Smooth muscle cell (in vitro differentiated cells): ENCODE measurements around the gene CDKN2B-AS1. TPM values are rescaled to one million over a fixed set of nuclear protein-coding genes. Genes with fewer than 3 reads are reported as not detected.

ENCODE experiments used
- DNase-seq: peaks from one replicate; lab custom pipeline; 2025; ENCODE audit not compliant: unreplicated experiment; lab: John Stamatoyannopoulos, UW
- H2AFZ ChIP-seq: fragments of 200-600 bp; sonication (generic); 2 replicates; pipeline ENCODE4 v1.6.0; 2016; ENCODE audit warnings: antibody characterized with exemption, low read depth, mild to moderate bottlenecking
- H3F3A ChIP-seq: fragments of 200-600 bp; sonication (generic); 2 replicates; pipeline ENCODE4 v1.6.0; 2017; ENCODE audit warnings: antibody characterized with exemption, low read depth
- H3K27ac ChIP-seq: fragments of 200-600 bp; sonication (generic); 2 replicates; pipeline ENCODE4 v1.5.1; 2016; ENCODE audit warnings: low read depth, mild to moderate bottlenecking
- H3K27me3 ChIP-seq: fragments of 200-600 bp; sonication (generic); 2 replicates; pipeline ENCODE4 v1.6.1; 2016; ENCODE audit warnings: low read depth, mild to moderate bottlenecking
- H3K36me3 ChIP-seq: fragments of 200-600 bp; sonication (generic); 2 replicates; pipeline ENCODE4 v1.5.1; 2016; ENCODE audit warnings: low read depth
- H3K4me1 ChIP-seq: fragments of 200-600 bp; sonication (generic); 2 replicates; pipeline ENCODE4 v1.5.1; 2016; ENCODE audit warnings: low read depth
- H3K4me2 ChIP-seq: fragments of 200-600 bp; sonication (generic); 2 replicates; pipeline ENCODE4 v1.6.0; 2016; ENCODE audit warnings: mild to moderate bottlenecking
- H3K4me3 ChIP-seq: fragments of 200-600 bp; sonication (generic); 2 replicates; pipeline ENCODE4 v1.5.1; 2016; ENCODE audit warnings: mild to moderate bottlenecking
- H3K79me2 ChIP-seq: fragments of 200-600 bp; sonication (generic); 2 replicates; pipeline ENCODE4 v1.6.0; 2016; ENCODE audit warnings: low read depth, mild to moderate bottlenecking
- H3K9ac ChIP-seq: fragments of 200-600 bp; sonication (generic); 2 replicates; pipeline ENCODE4 v1.6.0; 2016; ENCODE audit warnings: low read depth
- H3K9me3 ChIP-seq: fragments of 200-600 bp; sonication (generic); replicated peaks from 2 replicates; pipeline ENCODE4 v1.5.1; 2016; ENCODE audit warnings: low read depth
- H4K20me1 ChIP-seq: fragments of 200-600 bp; sonication (generic); 2 replicates; pipeline ENCODE4 v1.6.0; 2016; ENCODE audit warnings: low read depth
- WGBS: methylation state at CpG from one replicate; pipeline ENCODE4 v1.1.7; 2016; ENCODE audit warnings: low lambda C conversion rate; 5-methylcytosine and 5-hydroxymethylcytosine counted together
- polyA plus RNA-seq: library from polyadenylated mRNA; unstranded; fragments of >200 nt; fragmentation: Nextera tagmentation; extraction: Ambion mirVana; gene quantifications from 2 replicates; pipeline ENCODE4 v1.2.1, GENCODE V29; 2016
- total RNA-seq: library from RNA; depleted of rRNA; stranded (reverse); fragments of >200 nt; gene quantifications from 2 replicates; pipeline ENCODE4 v1.2.3, GENCODE V29; 2014
- TF ChIP-seq, protein P1 (sequence below): fragments of 200-600 bp; sonication (generic); IDR thresholded peaks from 2 replicates; pipeline ENCODE4 v1.5.1; 2017; ENCODE audit warnings: borderline replicate concordance, mild to moderate bottlenecking, antibody characterized with exemption; ENCODE audit not compliant: insufficient read depth, poor library complexity, severe bottlenecking

The CDKN2B-AS1 gene
- total and polyA plus RNA-seq, 2 experiments from 2014 or later: 32.7 to 38.5 TPM

GRCh38 chr9:22157276-22157675 is 162.7 kb downstream of the CDKN2B-AS1 start:
- no peaks in the 10 kb centered on the region for H4K20me1 ChIP-seq
- TF ChIP-seq, protein P1, sequence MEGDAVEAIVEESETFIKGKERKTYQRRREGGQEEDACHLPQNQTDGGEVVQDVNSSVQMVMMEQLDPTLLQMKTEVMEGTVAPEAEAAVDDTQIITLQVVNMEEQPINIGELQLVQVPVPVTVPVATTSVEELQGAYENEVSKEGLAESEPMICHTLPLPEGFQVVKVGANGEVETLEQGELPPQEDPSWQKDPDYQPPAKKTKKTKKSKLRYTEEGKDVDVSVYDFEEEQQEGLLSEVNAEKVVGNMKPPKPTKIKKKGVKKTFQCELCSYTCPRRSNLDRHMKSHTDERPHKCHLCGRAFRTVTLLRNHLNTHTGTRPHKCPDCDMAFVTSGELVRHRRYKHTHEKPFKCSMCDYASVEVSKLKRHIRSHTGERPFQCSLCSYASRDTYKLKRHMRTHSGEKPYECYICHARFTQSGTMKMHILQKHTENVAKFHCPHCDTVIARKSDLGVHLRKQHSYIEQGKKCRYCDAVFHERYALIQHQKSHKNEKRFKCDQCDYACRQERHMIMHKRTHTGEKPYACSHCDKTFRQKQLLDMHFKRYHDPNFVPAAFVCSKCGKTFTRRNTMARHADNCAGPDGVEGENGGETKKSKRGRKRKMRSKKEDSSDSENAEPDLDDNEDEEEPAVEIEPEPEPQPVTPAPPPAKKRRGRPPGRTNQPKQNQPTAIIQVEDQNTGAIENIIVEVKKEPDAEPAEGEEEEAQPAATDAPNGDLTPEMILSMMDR: no peak
- H2AFZ ChIP-seq: no peak overlapping the region
- H3K9ac ChIP-seq: peak overlapping the region; percentile 63
- H3K4me2 ChIP-seq: peak overlapping the region; percentile 65
- no peaks in the 10 kb centered on the region for H3K27me3 ChIP-seq
- no peak overlapping the region for H3K4me3 ChIP-seq
- peaks cover 20% of the 10 kb centered on the region for H3K4me1 ChIP-seq
- no peaks in the 10 kb centered on the region for H3K36me3 ChIP-seq
- peaks cover 39% of the 10 kb centered on the region for H3F3A ChIP-seq
- H3K79me2 ChIP-seq: no peaks in the 10 kb centered on the region
- peak overlapping the region; percentile 95 for H3K27ac ChIP-seq
- no peak for DNase-seq
- no peaks in the 10 kb centered on the region for H3K9me3 ChIP-seq

GRCh38 chr9:22157828-22158227 is 163.2 kb downstream of the CDKN2B-AS1 start:
- Histone ChIP-seq H3K4me1 (peaks cover 20% of the 10 kb centered on the region), H3K27me3 (no peaks in the 10 kb centered on the region), H3K9me3 (no peaks in the 10 kb centered on the region), H4K20me1 (no peaks in the 10 kb centered on the region), H2AFZ (no peak overlapping the region), H3K79me2 (no peaks in the 10 kb centered on the region), H3K9ac (peak overlapping the region; percentile 63), H3F3A (peaks cover 36% of the 10 kb centered on the region), H3K36me3 (no peaks in the 10 kb centered on the region), H3K4me3 (no peak overlapping the region), H3K27ac (peak overlapping the region; percentile 95), H3K4me2 (peak overlapping the region; percentile 65)
- TF ChIP-seq, protein P1: no peak
- WGBS: 76% methylated on average over 4 of the region's 4 CpGs
- no peak for DNase-seq

- peaks cover 32% of the 10 kb centered on the region for H3F3A ChIP-seq
- H3K36me3 ChIP-seq: no peaks in the 10 kb centered on the region
- no peak overlapping the region for H2AFZ ChIP-seq
- H3K27me3 ChIP-seq: no peaks in the 10 kb centered on the region
- peak overlapping the region; percentile 95 for H3K27ac ChIP-seq
- peaks cover 20% of the 10 kb centered on the region for H3K4me1 ChIP-seq
- H3K9ac ChIP-seq: peak overlapping the region; percentile 63
- TF ChIP-seq, protein P1: no peak
- no peak overlapping the region for H3K4me3 ChIP-seq
- H4K20me1 ChIP-seq: no peaks in the 10 kb centered on the region
- no peaks in the 10 kb centered on the region for H3K9me3 ChIP-seq
- H3K79me2 ChIP-seq: no peaks in the 10 kb centered on the region
- peak overlapping the region; percentile 65 for H3K4me2 ChIP-seq
- no peak for DNase-seq
Measured at GRCh38 chr9:22158271-22158670, 163.7 kb downstream of the CDKN2B-AS1 start.

DNA sequence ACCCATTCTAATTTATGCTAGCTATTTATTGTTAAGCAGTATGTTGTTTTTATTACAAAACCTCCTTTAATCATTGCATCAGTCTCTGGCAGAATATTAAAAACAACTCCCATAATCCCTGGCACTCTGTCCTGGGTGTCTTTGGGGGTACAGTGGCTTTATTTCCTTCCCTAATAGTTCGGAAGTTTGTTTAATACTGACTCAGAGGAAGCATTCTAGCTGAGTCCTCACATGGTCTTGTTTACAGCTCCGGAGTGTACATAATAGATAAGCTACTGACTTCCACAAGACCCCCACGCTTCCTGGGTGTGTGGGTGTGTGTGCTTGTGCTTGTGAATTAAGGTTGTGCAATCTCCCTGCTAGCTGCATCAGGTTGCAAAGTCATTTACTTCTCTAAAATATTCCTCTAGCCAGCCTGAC is 164.3 kb downstream of the CDKN2B-AS1 start:
- no peak for DNase-seq
- H4K20me1 ChIP-seq: no peaks in the 10 kb centered on the region
- no peaks in the 10 kb centered on the region for H3K36me3 ChIP-seq
- H3F3A ChIP-seq: peaks cover 29% of the 10 kb centered on the region
- H3K4me2 ChIP-seq: peak overlapping the region; percentile 65
- TF ChIP-seq, protein P1: no peak
- peaks cover 20% of the 10 kb centered on the region for H3K4me1 ChIP-seq
- no peaks in the 10 kb centered on the region for H3K79me2 ChIP-seq
- H3K4me3 ChIP-seq: no peak overlapping the region
- H3K9me3 ChIP-seq: no peaks in the 10 kb centered on the region
- H3K27ac ChIP-seq: peak overlapping the region; percentile 95
- H3K27me3 ChIP-seq: no peaks in the 10 kb centered on the region
- WGBS: 13% methylated on average over 3 of the region's 3 CpGs
- H3K9ac ChIP-seq: peak overlapping the region; percentile 63
- no peak overlapping the region for H2AFZ ChIP-seq
